COR-L47 (cell line): ENCODE results near the gene RNF148.

Experiments
- DNase-seq: peaks from one replicate; lab custom pipeline; 2025; lab: John Stamatoyannopoulos, UW

Gene RNF148, protein sequence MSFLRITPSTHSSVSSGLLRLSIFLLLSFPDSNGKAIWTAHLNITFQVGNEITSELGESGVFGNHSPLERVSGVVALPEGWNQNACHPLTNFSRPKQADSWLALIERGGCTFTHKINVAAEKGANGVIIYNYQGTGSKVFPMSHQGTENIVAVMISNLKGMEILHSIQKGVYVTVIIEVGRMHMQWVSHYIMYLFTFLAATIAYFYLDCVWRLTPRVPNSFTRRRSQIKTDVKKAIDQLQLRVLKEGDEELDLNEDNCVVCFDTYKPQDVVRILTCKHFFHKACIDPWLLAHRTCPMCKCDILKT

DNA sequence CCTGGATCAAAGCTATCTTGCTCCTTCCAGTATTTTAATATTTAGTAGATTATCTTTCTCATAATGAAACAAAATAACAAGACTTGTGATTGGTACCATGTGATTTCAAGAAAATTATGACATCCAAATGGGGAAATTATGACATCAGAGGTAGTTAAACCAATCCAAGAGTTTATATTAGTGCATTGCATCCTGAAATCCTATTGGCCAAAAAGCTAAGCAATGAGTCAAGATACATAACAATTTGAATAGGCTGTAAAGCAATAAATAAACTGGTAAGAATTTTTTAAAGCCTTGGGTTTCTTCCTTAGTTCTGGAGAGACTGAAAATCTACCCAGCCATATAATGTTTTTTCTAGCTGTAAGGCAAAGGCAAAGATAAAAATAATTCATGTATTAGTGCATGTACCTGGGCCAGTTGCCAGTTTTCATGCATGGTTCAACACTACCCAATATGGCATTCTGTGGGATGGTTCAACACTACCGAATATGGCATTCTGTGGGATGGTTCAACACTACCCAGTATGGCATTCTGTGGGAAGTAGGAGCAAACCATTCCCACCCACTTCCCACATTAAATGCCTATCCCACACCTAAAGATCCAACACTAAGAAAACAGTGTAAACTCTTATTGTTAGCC lies at the start of gene RNF148:
Gene RNF148 (minus strand): TSS at position 51 of the 639 bp plus-strand sequence. CDS start 172 bp downstream, outside the sequence.
- no peak for DNase-seq

DNA sequence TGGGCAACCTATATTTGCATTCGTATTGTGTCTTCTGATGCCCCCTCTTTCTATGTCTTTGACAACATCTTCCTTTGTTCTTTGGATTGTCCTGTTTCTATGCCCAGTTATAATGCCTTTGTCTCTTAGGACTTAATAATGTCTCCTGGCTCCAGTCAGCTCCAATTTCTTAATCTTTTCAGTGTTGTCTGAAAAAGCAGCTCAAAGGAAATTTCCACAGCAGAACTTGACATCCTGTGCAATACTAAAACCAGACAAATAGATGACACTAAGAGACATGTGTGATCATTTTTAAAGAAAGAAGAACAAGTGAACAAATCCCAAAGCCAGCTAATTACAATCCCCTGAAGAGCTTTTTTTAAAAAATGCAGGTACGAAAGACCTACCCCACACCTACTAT lies 47.7 kb upstream of the RNF148 start:
- DNase-seq: no peak

DNA sequence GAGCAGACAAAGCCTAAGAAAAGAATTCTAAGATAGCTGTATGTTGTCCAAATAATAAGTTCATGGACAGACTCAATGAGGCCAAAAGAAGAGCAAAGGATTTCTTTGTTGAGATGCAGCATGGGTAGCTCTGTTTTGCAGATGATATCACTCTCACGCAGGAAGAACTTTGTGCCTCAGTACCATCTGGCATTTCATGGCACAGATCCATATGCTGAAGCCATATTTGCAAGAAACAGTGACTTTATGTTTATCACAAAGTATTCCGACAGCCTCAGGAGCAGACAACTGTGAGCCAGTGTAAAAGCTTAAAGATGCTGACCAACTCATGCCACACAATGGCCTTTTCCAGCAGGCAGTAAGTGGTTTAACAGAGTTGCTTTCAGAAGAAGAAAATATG lies 45.5 kb upstream of the RNF148 start:
- DNase-seq: no peak

DNA sequence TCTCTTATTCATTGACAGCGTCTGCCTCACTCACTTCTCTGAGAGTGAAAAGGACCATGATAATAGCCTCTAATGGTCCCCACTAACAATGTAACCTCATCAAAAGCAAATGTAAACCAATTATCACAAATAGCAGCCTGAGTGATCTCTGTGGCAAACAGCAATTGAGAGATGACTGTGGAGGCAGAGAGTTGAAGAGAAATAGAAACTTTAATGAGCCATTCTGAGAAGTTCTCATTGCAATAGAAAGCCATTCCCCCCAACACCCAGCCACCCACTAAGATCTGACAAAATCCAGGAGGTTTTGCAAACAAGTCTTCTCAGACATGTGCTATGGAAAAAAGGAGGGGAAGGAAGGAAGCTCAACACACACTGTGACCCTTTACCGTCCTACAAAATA lies 44.2 kb upstream of the RNF148 start:
- peak; percentile 80 for DNase-seq

DNA sequence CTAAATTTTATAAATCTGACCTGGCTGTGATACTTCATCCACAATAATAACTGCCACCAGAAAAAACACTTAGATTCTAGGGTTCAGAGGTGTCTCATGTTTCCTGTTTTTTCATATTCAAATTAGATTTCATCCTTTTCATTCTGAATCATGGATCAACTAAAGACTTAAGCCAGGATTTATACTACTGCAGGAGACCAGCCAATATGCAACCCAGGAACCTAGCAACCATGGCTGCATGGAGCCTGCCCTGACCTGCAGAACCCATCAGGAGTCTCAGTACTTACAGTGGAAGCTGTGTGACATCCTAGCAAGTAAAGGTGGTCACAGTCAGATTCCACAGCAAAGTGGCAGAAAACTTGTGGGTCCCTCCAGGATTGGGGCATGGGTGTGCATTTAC lies 40.5 kb upstream of the RNF148 start:
- DNase-seq: peak; percentile 7

DNA sequence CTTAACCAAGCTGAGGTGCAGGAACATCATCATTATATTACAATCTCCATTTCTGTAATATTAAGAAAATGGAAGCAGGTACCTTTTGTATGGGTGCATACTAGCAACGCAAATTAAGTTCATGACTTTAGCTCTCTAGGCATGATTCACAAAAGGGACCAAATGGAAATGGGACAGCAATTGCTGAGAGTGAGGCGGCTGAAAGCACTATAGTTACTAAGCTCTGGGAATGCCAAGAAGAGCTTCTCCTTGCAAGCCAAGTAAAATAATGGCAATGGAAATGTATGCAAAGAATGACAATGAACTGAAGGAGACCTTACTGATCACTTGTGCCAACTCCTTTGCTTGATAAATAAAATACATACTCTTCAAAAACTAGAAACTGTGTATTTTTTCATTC lies 36.2 kb upstream of the RNF148 start:
- no peak for DNase-seq

DNA sequence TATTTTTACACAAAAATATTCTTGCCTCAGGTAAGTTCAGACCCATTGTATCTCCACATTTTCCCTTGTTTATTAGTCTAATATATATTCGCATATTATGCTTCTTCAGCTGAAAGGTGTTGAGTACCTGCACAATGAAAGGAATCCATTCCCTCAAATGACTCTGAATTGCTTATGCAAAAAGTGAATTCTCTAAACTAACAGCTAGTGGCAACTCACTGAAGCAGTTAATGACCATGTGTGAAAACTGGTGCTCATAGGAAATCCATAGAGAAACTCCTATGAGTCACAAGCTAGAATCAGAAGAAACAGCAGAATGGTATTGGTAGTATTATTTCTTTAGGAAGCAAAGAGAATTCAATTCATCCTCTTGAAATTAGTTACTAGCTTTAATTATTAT lies 33.5 kb upstream of the RNF148 start:
- no peak for DNase-seq

DNA sequence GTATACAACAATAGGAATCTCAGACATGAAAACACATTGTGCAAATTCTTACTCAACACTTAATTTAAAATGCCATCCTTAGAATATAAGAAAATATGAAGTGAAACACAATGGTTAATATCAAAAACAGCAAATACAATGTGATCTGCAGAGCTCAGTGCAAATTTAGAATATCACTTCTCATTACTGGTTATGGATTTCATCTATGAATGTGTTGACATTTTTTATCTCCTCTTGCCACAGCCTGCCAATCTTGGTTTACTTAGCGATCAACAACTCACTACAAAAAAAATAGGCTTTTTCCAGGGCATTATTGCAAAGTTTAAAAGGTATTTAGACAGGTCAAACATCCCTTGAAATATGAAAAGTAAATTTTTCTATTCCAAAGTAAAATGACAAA lies 25.0 kb upstream of the RNF148 start:
- no peak for DNase-seq

DNA sequence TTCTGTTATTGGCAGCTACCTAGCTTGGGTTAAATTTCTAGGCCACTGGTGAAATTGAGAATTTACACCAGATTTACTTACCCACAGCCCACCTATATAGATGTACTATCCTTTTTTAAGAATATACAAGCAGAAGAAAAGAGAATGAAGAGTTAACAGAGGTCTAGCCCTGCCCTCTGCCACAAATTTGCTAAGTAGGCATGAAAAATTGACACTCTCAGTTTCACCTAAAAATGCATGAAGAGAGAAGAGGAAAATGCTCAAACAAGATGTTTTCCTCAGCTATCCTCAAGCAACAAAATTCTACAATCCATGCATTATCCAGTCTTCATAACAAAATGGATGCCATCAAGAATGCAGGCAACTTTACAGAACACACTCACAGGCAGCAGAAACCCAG lies 24.6 kb upstream of the RNF148 start:
- no peak for DNase-seq

DNA sequence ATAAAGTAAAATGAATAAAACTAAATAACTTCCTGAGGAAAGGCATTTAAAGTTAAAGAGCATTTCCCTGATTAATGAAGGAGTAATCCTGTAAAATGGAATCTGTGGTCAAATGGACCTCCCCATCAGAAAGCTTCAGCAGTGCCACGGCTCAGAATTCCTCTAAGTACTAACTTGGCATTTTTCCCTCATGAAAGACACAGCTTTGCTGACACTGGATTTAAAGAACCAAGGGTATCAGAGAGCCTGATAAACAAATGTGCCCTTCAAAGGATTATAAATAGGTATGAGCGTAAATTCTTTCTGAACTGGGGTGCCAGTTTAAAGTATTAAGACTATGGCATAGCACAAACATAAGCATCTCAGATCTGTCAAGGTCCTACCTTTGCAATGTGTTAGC lies 24.2 kb upstream of the RNF148 start:
- DNase-seq: no peak

DNA sequence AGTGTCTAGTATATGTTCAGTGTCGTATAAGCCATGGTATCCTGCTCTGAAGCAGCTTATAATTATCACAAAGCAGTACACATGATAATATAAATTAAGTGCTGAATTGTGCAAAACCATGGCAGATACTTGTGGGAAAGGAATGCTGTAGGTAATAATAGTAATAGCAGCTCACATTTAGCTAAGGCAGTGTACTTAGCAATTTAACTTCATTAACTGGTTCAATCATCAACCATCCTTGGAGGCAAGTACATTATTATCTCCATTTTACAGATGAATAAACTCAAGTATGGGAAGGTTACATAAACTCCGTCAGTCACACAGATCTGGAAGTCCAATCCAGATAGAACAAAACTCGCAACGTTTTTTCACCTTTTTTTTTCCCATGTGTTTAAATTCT lies 21.6 kb upstream of the RNF148 start:
- no peak for DNase-seq

DNA sequence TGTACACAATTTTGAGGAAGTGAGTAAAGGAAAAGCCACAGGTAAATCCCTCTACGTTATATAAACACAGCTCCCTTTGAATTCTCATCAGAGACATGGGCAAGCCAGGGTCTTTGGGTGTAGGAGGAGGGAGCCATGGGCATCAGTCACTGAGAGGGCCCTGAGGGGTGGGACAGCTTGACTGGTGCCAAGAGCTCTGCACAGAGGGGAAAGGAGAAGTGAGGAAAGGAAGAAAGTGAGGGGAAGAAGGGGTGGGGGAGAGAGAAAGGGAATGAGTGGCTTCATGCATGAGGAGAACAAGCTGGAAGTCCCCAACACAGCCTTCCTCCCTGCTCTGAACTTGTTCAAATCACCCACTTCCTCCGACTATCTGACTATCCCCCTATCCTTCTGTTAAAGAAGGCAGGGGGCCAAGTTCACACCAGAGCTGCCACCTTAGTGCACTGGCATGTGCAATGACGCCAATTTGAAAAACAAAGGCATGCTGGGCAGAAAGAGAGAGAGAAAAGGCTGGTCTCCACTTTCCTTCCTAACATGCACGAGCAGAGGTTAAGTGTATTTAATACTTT lies 16.4 kb upstream of the RNF148 start:
- DNase-seq: no peak

DNA sequence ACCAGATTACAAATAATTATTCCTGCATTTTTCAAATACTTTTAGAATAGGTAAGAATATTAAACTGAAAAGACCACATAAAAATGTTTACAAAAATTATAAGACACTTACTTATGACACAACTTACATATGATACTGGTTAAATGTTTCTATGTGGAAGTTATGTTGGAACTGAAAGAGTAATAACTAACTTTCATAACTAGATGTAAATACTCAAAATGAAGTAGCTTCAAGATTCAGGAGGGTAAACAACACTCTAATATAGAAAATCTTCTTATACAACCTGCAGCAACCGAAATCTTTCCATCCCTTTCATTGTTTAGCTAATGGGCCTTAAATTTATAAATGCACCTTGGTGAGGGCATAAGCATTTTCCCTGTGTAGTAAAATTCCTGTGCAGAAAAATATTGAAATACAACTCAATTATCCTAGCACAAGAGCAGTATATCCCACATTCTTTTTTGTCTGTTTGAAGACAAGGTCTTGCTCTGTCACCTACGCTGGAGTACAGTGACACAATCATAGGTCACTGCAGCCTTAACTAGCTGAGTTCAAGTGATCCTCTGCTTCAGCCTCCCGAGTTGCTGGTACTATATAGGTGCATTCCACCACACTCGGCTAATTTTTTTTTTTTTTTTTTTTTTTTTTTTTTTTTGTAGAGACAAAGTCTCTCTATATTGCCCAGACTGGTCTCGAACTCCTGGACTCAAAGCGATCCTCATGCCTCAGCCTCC lies 14.8 kb upstream of the RNF148 start:
- DNase-seq: no peak

DNA sequence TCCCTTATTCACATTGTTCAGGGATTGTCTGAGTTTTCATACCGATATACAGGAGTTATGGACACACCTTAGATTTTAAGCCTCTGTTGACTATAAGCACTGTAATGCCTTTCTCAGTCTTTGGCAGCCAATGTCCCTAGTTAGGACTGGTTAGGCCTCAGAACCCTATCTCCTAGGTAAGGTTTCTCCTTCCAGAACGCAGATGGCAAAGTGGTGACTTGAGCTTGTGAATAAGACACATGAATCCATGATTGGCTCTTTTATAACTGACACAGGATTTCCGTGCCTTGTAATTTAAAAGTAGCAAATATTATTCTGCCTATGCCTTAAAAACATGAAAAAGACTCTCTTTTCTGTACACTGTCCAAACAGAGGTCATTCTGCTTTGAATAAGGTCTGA lies 12.5 kb upstream of the RNF148 start:
- no peak for DNase-seq

DNA sequence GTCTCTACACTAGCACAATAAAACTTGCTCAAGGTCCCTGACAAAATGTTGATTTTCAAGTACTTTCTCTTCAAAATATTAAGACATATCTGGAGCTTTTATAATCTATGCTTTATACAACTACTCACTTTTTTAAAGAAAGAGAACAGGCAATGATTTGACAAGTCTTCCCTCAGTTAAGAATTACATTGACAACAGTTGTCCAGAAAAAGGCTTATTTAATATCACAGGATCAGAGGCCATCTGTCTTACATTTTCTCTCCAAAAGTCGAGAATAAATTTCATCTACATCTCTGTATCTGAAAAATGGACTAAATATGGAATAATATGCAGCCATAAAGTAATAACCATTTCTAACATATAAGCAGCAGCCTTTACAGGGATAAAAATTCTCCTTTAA lies 8.2 kb upstream of the RNF148 start:
- DNase-seq: no peak

DNA sequence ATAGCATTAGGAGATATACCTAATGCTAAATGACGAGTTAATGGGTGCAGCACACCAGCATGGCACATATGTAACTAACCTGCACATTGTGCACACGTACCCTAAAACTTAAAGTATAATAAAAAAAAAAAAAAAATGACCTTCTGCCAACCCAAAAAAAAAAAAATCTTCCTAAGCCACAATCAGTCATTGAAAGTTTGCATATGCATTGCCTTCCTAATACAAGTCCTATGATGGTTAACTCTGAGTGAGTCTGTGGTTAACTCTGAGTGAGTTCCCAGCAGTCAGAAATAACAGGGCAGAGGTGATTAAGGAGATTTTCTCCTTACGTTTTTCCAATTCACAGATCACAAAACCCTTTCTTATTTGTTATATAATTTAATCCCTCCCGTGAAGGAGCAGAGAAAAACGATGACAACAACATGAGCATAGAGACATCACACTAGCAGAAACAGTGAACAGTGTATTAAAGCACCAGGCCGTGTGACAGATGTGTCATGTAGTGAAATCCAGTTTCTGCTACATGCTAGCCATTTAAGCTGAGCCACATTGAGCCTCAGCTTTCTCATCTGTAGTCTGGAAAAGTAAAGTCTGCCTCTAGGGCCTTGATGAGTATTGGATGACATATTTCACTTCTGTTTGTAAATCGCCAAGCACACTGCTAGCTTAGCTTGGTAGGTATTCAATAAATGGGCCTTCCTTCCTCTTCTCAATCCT lies 7.4 kb upstream of the RNF148 start:
- no peak for DNase-seq

DNA sequence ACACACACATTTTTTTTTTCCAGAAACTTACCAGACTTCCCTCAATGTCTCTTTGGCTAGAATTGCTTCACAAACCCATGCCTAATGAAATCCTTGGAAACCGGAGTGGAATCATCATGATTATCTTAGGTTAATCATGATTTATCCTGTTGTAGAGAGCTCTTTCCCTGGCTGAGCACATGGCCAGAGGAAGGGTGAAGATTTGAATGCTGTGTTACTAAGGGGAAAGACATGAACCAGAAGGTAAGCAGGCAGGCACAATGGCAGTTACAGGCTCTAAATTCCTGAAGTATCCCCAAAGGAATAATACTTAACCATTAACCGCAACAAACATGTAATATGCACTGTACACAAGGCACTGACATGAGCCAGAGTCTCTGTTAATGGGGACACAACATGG lies 4.1 kb upstream of the RNF148 start:
- no peak for DNase-seq

DNA sequence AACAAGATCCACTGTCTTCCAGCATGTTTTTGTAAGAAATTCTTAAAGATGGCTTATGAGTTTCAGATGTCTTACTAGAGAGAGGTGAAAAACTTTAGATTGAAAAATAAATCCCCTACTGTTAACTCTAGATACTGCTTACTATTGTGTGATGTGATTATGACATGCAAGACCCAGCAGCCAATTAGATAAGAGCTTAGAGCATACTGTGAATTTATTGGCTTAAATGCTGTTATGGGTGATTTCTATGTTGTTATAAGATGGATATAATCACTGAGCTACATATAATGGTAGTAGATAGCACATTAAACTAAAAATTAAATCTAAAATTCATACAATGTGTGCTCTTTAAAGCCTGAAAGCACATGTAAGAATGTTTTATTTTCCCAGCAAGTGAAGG lies 3.7 kb downstream of the RNF148 start, which contains the start of gene RNF133:
Gene RNF133 (minus strand): TSS at position 101 of the 400 bp plus-strand sequence. CDS start 199 bp downstream, outside the sequence.
- no peak for DNase-seq

DNA sequence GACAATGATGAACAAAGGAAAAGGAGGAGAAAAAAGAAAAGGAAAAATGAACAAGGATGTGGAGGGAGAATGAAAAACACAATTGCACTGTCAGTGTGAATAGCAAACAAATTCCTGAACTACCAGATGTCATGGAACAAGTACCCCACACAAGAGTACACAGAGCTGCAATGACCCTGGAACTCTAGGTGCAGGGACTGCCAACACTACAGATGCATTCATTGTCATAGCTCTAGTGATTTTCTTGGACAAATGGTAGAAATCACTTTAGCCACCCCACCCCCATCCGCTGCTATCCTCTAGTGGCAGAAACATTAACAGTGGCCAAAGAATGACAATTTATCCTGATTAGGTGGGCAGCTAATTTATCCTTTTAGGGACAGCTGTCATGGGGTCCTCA lies 6.9 kb downstream of the RNF148 start:
- no peak for DNase-seq

DNA sequence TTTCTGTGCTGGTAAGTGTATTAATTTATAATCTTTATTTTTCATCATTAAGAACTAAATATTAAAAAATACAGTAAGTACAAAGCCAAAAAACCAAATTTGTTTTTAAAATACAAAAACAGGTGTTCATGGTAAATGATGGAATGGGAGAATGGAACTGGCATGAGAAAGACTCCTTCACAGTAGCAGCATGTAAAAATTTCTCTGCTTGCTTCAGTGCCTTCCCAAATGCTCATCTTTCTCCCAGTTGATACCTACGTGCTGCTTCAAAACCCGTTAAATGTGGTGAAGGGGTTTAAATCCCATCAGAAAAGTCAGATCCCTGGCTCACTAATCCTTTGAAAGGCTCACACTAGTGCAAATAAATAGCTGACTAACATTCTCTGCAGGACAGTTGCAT lies 8.0 kb downstream of the RNF148 start:
- DNase-seq: no peak

DNA sequence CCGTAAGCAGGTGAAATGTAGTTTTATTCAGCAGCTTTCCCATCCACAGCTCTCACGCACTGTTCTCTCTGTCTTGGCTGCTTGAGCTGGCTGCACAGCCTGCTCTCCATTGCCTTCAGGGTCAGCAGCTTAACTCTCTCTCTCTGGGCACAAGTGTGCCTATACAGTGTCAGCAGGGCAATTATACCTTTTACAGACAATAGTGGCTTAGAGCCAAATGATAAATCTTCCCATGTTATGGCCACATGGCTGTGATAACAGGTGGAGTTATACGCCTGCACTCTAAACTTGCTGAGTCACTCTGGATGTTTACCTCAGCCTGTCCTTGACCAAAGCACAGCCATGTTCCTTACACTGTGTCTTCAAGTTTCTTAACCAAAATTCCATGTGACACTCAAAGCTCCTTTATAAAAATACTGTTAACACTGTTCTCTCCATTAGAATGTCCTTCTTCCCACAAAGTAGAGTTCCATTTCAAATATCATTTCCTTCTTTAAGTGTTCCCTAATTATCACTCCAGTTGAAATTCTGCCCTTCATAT lies 9.9 kb downstream of the RNF148 start:
- no peak for DNase-seq
